Activated naive CD8-positive, alpha-beta T cell treated with anti-CD3 and anti-CD28 coated beads, Interleukin-2, amount 50 U/mL, for 16 hours (primary cell): Measurements from ENCODE around the gene SLC4A11.

ENCODE experiments used
- DNase-seq: peaks from one replicate; pipeline ENCODE4 v3.0.0-alpha.2; 2020; ENCODE audit warnings: low read depth, low spot score

The SLC4A11 gene

GRCh38 chr20:3246682-3247081 is 7.7 kb upstream of the SLC4A11 start:
- DNase-seq = no peak

GRCh38 chr20:3245711-3246110 is 6.7 kb upstream of the SLC4A11 start:
- no peak for DNase-seq

GRCh38 chr20:3245156-3245555 is 6.2 kb upstream of the SLC4A11 start:
- DNase-seq = no peak

GRCh38 chr20:3244613-3245012 is 5.6 kb upstream of the SLC4A11 start:
- no peak for DNase-seq

GRCh38 chr20:3243718-3244358 is 4.8 kb upstream of the SLC4A11 start:
- no peak for DNase-seq

GRCh38 chr20:3242172-3242692 is 3.2 kb upstream of the SLC4A11 start:
- no peak for DNase-seq

GRCh38 chr20:3240776-3241363 is 1.9 kb upstream of the SLC4A11 start:
- no peak for DNase-seq

- DNase-seq = no peak
Measured at GRCh38 chr20:3239867-3240775, 1.1 kb upstream of the SLC4A11 start.

GRCh38 chr20:3238616-3239025 is 369 bp downstream of the SLC4A11 start:
- no peak for DNase-seq

- DNase-seq = no peak
Measured at GRCh38 chr20:3237958-3238615, 903 bp downstream of the SLC4A11 start.

GRCh38 chr20:3237011-3237957 is 1.7 kb downstream of the SLC4A11 start:
- DNase-seq = no peak

GRCh38 chr20:3235666-3236324 is 3.2 kb downstream of the SLC4A11 start:
- no peak for DNase-seq

- no peak for DNase-seq
Measured at GRCh38 chr20:3233991-3234498, 4.9 kb downstream of the SLC4A11 start.

- no peak for DNase-seq
Measured at GRCh38 chr20:3233131-3233990, 5.6 kb downstream of the SLC4A11 start.

GRCh38 chr20:3231889-3232588 is 7.0 kb downstream of the SLC4A11 start:
- DNase-seq = no peak

- DNase-seq = no peak
Measured at GRCh38 chr20:3231116-3231515, 7.9 kb downstream of the SLC4A11 start.

- no peak for DNase-seq
Measured at GRCh38 chr20:3229798-3230197, 9.2 kb downstream of the SLC4A11 start.

GRCh38 chr20:3229158-3229557 is 9.8 kb downstream of the SLC4A11 start:
- DNase-seq = no peak

- no peak for DNase-seq
Measured at GRCh38 chr20:3228750-3229032, 10.3 kb downstream of the SLC4A11 start.
